K562 (cell line): ENCODE measurements around the gene TRIOBP. TPM values are rescaled to one million over a fixed set of nuclear protein-coding genes. Genes with fewer than 3 reads are reported as not detected.
A peak's percentile ranks its signal among the peaks of the same experiment; 100 is the strongest.

Experiments used
- CREB1 ChIP-seq, 2 experiments: sonication (generic) in 1 of 2; formaldehyde crosslinking in 1 of 2; IDR thresholded peaks; 2 replicates each; pipeline versions ENCODE4 v1.6.1 to v1.8.0; 2012 to 2022; ENCODE audit warnings: inconsistent platforms in 1 of 2, mild to moderate bottlenecking in 1 of 2, missing genetic modification reagents in 1 of 2, moderate library complexity in 1 of 2
- E2F6 ChIP-seq, 2 experiments: IDR thresholded peaks; 2 replicates each; pipeline ENCODE4 v1.6.1; 2011; ENCODE audit warnings: borderline replicate concordance in 1 of 2, control low read depth in 1 of 2, low read depth in 1 of 2, low read length in 1 of 2, mild to moderate bottlenecking in 1 of 2, mixed read lengths in 1 of 2, moderate library complexity in 1 of 2; ENCODE audit not compliant: insufficient read depth in 1 of 2, insufficient read length in 1 of 2, poor library complexity in 1 of 2, severe bottlenecking in 1 of 2; ENCODE audit errors: extremely low read depth in 1 of 2
- EGR1 ChIP-seq: fragments of 450-650 bp; conservative IDR thresholded peaks from 2 replicates; pipeline ENCODE4 v1.6.1; 2017; ENCODE audit warnings: mild to moderate bottlenecking
- GATAD2A ChIP-seq: fragments of 450-650 bp; IDR thresholded peaks from 2 replicates; pipeline ENCODE4 v1.6.1; 2017
- MCM7 ChIP-seq, 2 experiments: fragments of 450-650 bp; IDR thresholded peaks; 2 replicates each; pipeline ENCODE4 v1.6.1; 2016 to 2018
- MGA ChIP-seq: fragments of 450-650 bp; IDR thresholded peaks from 2 replicates; pipeline ENCODE4 v1.6.1; 2016; ENCODE audit warnings: mild to moderate bottlenecking, moderate library complexity
- POLR2G ChIP-seq: fragments of 200-400 bp; formaldehyde crosslinking; IDR thresholded peaks from 2 replicates; pipeline ENCODE4 v1.6.1; 2017; ENCODE audit warnings: low read depth, mild to moderate bottlenecking, antibody characterized with exemption, low read length, moderate library complexity
- RB1 ChIP-seq: fragments of 450-650 bp; IDR thresholded peaks from 2 replicates; pipeline ENCODE4 v1.6.1; 2017; ENCODE audit warnings: low read depth, mild to moderate bottlenecking
- RBBP5 ChIP-seq: fragments of 200-600 bp; sonication (generic); IDR thresholded peaks from 2 replicates; pipeline ENCODE4 v1.6.1; 2012; ENCODE audit warnings: borderline replicate concordance, mild to moderate bottlenecking, low read length, control low read depth, inconsistent platforms; ENCODE audit not compliant: insufficient read depth, poor library complexity, severe bottlenecking
- RBM14 ChIP-seq: fragments of 200-400 bp; formaldehyde crosslinking; IDR thresholded peaks from 2 replicates; pipeline ENCODE4 v1.6.1; 2018; ENCODE audit warnings: low read depth, mild to moderate bottlenecking, low read length, moderate library complexity, borderline replicate concordance; ENCODE audit not compliant: insufficient read depth
- RFX5 ChIP-seq: IDR thresholded peaks from 2 replicates; pipeline ENCODE4 v1.6.1; 2011; ENCODE audit warnings: low read depth, mild to moderate bottlenecking, improper control_type of control experiment, low read length
- ZBTB2 ChIP-seq: fragments of 450-650 bp; IDR thresholded peaks from 2 replicates; pipeline ENCODE4 v1.6.1; 2016; ENCODE audit warnings: antibody characterized with exemption
- ZNF583 ChIP-seq: fragments of 250-450 bp; sonication (Bioruptor Pico); IDR thresholded peaks from 2 replicates; pipeline ENCODE4 v1.4.0; 2020
- polyA plus RNA-seq, 8 experiments: library from polyadenylated mRNA; depleted of rRNA in 4 of 8; stranded (reverse) in 5 of 8; unstranded in 3 of 8; fragments of >200 nt; fragmentation: Nextera tagmentation in 2 of 8; fragmentation: Illumina TruSeq in 1 of 8; extraction: Ambion mirVana in 2 of 8; extraction: Trizol in 1 of 8; gene quantifications; 2 replicates each; pipeline versions ENCODE4 v1.2.1 to v1.2.3, GENCODE V29; 2011 to 2014; ENCODE audit warnings: inconsistent platforms in 1 of 8, missing spikeins in 1 of 8
- total RNA-seq, 7 experiments: library from RNA; depleted of rRNA in 6 of 7; stranded (reverse); fragments of >200 nt in 6 of 7; fragmentation: Illumina TruSeq in 2 of 7; extraction: Trizol in 2 of 7; gene quantifications; 2 replicates each; pipeline versions ENCODE4 v1.2.1 to v1.2.3, GENCODE V29; 2011 to 2021; ENCODE audit warnings: low replicate concordance in 1 of 7

Gene TRIOBP
- total and polyA plus RNA-seq, 9 of the 15 experiments (the other 6 are each of a cell fraction or from before 2014, with no cell fraction given) = 0.24 to 13.8 (median 5.5) TPM

GRCh38 chr22:37746366-37747079 is 49.7 kb downstream of the TRIOBP start (continued):
- peak; percentile 69 to 93 for TF ChIP-seq E2F6 (IDR thresholded peaks at IDR 0.05; ENCODE audit: borderline replicate concordance in 1 of 2, extremely low read depth in 1 of 2, insufficient read depth in 1 of 2, insufficient read length in 1 of 2, low read depth in 1 of 2, low read length in 1 of 2, poor library complexity in 1 of 2, severe bottlenecking in 1 of 2)
- no peak for TF ChIP-seq ZBTB2
- no peak for TF ChIP-seq MCM7 (IDR thresholded peaks at IDR 0.05)
- peak; percentile 75; the same call in 1 of the 2 replicates for TF ChIP-seq MGA
- TF ChIP-seq POLR2G = peak; percentile 73
- peak; percentile 26 for TF ChIP-seq RBBP5
- TF ChIP-seq EGR1 = peak; percentile 59
- no peak for TF ChIP-seq RFX5
- 0 out of 2 replicates have a peak, but pooled peaks have one; percentile 44 for TF ChIP-seq RBM14
- no peak for TF ChIP-seq ZNF583 (CRISPR knock-in tag)
- TF ChIP-seq GATAD2A = 0 out of 2 replicates have a peak, but pooled peaks have one; percentile 40
- no peak for TF ChIP-seq CREB1 (IDR thresholded peaks at IDR 0.05)
- no peak for TF ChIP-seq CREB1 (CRISPR knock-in tag; IDR thresholded peaks at IDR 0.05)
- TF ChIP-seq RB1 = 0 out of 2 replicates have a peak, but pooled peaks have one; percentile 39
